Measurements from ENCODE around the gene ZFAND3. TPM values are rescaled to one million over a fixed set of nuclear protein-coding genes. Genes with fewer than 3 reads are reported as not detected.

The ZFAND3 gene
- total RNA-seq, 1 donor from 2014 or later: 56.3 TPM

DNA sequence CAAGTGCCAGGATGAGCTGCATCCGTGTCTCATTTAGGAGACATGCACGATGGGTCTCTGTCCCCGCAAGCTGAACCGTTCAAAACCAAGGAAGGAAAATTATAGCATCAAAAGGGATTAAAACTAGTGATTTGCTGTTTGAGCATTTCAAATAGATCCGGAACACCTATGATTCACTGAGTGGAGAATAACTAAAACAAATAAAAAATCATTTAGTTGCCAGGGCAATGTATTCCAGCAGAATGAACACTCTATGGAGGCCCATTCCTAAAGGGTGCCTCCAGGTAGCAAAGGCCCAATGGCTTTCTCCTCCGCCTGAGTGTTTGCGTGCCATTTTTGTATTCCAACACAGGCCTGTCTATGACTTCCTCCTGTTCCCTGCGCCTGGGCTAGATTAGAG is 354.8 kb downstream of the ZFAND3 start:
- H3K27ac Mint-ChIP-seq: no peak overlapping the region
- no peaks in the 10 kb centered on the region for H3K9me3 Mint-ChIP-seq
- intact Hi-C loops (cut with micrococcal nuclease): no loop called here
- H3K36me3 Mint-ChIP-seq (ENCODE audit: low read depth): peaks cover 36% of the 10 kb centered on the region
- TF ChIP-seq, protein P1, sequence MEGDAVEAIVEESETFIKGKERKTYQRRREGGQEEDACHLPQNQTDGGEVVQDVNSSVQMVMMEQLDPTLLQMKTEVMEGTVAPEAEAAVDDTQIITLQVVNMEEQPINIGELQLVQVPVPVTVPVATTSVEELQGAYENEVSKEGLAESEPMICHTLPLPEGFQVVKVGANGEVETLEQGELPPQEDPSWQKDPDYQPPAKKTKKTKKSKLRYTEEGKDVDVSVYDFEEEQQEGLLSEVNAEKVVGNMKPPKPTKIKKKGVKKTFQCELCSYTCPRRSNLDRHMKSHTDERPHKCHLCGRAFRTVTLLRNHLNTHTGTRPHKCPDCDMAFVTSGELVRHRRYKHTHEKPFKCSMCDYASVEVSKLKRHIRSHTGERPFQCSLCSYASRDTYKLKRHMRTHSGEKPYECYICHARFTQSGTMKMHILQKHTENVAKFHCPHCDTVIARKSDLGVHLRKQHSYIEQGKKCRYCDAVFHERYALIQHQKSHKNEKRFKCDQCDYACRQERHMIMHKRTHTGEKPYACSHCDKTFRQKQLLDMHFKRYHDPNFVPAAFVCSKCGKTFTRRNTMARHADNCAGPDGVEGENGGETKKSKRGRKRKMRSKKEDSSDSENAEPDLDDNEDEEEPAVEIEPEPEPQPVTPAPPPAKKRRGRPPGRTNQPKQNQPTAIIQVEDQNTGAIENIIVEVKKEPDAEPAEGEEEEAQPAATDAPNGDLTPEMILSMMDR (IDR thresholded peaks at IDR 0.05): no peak
- no peaks in the 10 kb centered on the region for H3K27me3 Mint-ChIP-seq
- ChIA-PET POLR2A (no interaction called here), CTCF (no interaction called here)
- ATAC-seq (ENCODE audit: low read depth): no peak
- H3K4me3 Mint-ChIP-seq: no peak overlapping the region
- no peaks in the 10 kb centered on the region for H3K4me1 Mint-ChIP-seq
- DNase-seq: no peak

DNA sequence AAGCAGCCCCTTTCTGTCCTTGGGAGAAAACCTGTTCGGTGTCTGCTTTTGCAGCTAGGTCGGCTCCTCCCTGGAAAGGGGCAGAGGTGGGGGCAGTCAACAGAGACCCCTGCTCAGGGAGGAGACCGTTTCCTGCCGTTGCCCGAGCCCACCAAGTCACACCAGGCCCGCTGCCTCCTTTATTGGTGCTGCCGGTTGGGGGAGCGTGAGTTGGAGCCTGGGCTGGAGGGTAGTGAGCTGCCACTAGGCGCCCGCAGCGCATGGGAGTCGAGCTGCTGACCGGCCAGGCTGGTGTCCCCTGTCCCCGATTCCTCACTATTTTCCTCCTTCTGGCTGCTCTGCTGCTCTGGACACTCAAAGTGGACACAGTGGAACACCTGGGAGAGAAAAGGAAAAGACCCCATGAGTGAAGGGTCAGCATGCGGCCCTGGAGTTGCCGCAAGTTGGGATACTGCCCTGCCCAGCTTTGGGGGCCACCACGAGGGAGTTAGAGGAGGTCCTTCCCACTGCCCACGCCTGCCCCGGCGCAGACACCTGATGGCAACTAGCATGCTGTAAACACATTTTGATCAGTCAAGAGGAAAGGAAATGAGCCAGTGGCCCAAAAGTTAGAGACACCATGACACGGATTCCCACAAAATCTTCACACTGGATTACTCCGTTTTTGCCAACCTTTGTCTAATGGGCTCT is 355.4 kb downstream of the ZFAND3 start:
- TF ChIP-seq, protein P1 (IDR thresholded peaks at IDR 0.05): no peak
- DNase-seq (no peak), ATAC-seq (ENCODE audit: low read depth) (no peak)
- Mint-ChIP-seq H3K27ac (no peak overlapping the region), H3K4me3 (no peak overlapping the region), H3K36me3 (ENCODE audit: low read depth) (peaks cover 34% of the 10 kb centered on the region), H3K4me1 (no peaks in the 10 kb centered on the region), H3K9me3 (no peaks in the 10 kb centered on the region), H3K27me3 (no peaks in the 10 kb centered on the region)
- ChIA-PET POLR2A (no interaction called here), CTCF (no interaction called here)
- intact Hi-C loops (cut with micrococcal nuclease): no loop called here

DNA sequence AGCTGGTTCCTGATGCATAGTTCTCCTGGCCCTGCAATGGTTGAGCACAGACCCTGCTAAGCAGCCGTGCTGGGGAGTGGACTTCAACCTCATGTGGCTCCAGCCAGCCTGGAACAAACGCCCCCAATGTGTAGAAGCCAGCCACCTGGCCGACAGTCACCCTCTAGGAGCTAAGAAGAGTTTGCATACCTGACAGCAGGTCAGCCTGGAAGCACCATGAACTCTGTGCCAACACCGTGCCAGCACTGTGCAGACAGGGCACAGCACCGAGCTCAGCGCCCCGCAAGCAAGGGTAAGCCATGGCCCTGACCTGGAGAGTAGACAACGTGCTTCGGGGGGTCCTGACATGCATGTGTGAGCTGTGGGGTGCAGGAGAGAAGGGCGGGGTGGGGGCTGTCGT is 356.3 kb downstream of the ZFAND3 start:
- H3K36me3 Mint-ChIP-seq (ENCODE audit: low read depth): peaks cover 32% of the 10 kb centered on the region
- TF ChIP-seq, protein P1 (IDR thresholded peaks at IDR 0.05): no peak
- intact Hi-C loops (cut with micrococcal nuclease): no loop called here
- ChIA-PET POLR2A (no interaction called here), CTCF (no interaction called here)
- H3K27ac Mint-ChIP-seq: no peak overlapping the region
- ATAC-seq (ENCODE audit: low read depth) (no peak), DNase-seq (no peak)
- no peaks in the 10 kb centered on the region for H3K27me3 Mint-ChIP-seq
- no peak overlapping the region for H3K4me3 Mint-ChIP-seq
- H3K4me1 Mint-ChIP-seq: no peaks in the 10 kb centered on the region
- no peaks in the 10 kb centered on the region for H3K9me3 Mint-ChIP-seq

DNA sequence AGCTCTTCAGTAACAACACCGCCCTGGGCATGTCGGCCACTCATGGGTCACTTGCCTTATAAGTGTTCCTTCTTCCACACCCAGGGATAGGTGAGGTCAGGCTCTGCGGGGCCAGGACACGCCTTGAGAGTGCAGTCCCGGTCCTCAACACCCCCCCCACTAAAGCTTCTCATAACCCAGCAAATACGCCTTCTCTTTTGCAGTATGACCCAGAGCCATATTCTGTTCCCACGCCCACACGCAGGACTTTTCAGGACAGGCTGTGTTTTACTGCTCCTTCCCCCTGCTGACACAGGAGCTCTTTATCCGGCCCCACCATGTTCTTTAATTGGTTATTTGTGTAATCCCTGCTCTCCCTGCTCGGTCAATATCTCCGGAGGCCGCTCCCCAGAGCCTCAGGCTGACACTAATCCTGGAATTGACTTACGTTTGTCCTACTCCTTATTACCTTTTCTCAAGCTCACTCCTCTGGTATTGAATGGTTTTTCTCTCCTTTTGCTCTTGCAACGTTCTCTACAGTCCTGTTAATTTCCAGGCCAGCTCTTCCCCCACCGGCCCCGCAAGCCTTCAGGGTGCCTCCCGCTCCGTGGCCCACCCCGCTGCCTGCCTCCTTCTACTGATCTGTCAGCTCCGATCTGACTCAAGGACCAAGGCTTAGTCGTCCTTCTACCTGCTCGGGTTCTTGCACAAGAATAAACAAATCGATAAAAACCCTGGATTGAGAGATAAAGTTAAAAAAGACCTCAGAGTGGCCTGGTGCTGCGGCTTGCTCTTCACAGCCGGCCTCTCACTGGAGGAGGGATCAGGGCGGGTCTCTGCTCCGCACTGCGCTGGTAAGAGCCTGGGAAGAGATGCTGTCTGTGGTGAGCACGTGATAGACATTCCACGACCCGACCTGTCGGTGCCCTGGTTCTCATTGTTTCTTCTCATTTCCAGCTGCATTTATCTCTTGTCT is 357.5 kb downstream of the ZFAND3 start:
- intact Hi-C loops (cut with micrococcal nuclease): no loop called here
- Mint-ChIP-seq H3K9me3 (no peaks in the 10 kb centered on the region), H3K4me1 (no peaks in the 10 kb centered on the region), H3K27ac (no peak overlapping the region), H3K27me3 (no peaks in the 10 kb centered on the region), H3K36me3 (ENCODE audit: low read depth) (peaks cover 32% of the 10 kb centered on the region), H3K4me3 (no peak overlapping the region)
- ATAC-seq (ENCODE audit: low read depth): no peak
- no peak for DNase-seq
- TF ChIP-seq, protein P1 (IDR thresholded peaks at IDR 0.05): no peak
- POLR2A ChIA-PET: no interaction called here
- CTCF ChIA-PET: interaction anchor here (0.5 kb wide), 1 partner anchor 392 kb away, joined by 3 read pairs; no protein-coding TSS in a partner anchor

DNA sequence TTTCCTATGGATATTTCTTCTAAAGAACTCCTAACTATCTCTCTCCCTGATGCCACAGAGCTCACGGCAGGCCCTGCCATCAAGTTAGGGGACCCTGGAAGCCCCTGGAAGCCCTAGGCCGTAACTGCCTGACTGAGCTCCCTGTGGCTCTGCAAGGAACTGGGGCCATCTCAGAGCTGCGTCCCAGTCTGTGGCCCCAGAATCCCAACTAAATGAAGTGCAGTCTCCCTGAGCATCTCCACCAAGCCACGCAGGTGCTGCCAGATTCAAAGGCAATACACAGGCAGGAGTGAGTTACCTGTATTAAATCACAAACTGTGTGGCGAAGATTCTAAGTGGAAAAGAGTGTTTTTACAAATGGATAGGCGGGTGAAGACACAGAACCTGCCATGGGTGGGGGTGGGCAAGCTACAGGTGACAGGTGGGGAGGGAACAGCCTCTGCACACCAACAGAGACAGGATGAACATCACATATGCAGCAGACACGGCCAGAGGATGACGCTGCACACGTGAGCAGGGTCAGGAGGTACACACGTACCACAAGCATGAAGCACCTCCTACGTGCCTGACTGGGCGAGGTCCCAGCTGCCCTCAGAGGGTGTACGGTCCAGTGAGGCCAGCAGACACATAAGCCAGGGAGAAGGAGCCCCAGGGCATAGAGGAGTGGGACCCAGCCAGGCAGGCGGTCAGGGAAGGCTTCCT is 358.5 kb downstream of the ZFAND3 start:
- Mint-ChIP-seq H3K27me3 (no peaks in the 10 kb centered on the region), H3K36me3 (ENCODE audit: low read depth) (peaks cover 33% of the 10 kb centered on the region), H3K27ac (no peak overlapping the region), H3K4me1 (no peaks in the 10 kb centered on the region), H3K9me3 (no peaks in the 10 kb centered on the region), H3K4me3 (no peak overlapping the region)
- ATAC-seq (ENCODE audit: low read depth) (no peak), DNase-seq (no peak)
- POLR2A ChIA-PET: no interaction called here
- intact Hi-C loops (cut with micrococcal nuclease): no loop called here
- CTCF ChIA-PET: no interaction called here
- TF ChIP-seq, protein P1 (IDR thresholded peaks at IDR 0.05): no peak
